ENCODE measurements around the gene PEX7.

The PEX7 gene

GRCh38 chr6:136795386-136795785, 27.0 kb upstream of the PEX7 start:
- DNase-seq: no peak
- Histone ChIP-seq H3K4me3 (ENCODE audit: insufficient read depth in 1 of 2, low read depth in 1 of 2, low read length in 2 of 2) (no peak overlapping the region), H3K79me1 (replicated peaks; ENCODE audit: low read length, poor library complexity, severe bottlenecking) (peaks cover 5% of the 10 kb centered on the region), H3K27me3 (ENCODE audit: control insufficient read depth in 1 of 2, insufficient read depth in 1 of 2, low read length in 2 of 2) (no peaks in the 10 kb centered on the region), H4K91ac (ENCODE audit: low read length) (no peak overlapping the region), H3K18ac (ENCODE audit: low read depth in 1 of 2, low read length in 2 of 2) (no peak overlapping the region), H3K9me3 (ENCODE audit: control insufficient read depth, low read length) (peaks cover 9% of the 10 kb centered on the region), H3K23ac (ENCODE audit: low read length in 2 of 2) (no peak overlapping the region), H3K9ac (ENCODE audit: low read length) (no peak overlapping the region), H3K27ac (ENCODE audit: low read length, poor library complexity, severe bottlenecking) (no peak overlapping the region), H3K4me1 (ENCODE audit: control insufficient read depth, insufficient read depth, low read depth, low read length) (peaks cover 7% of the 10 kb centered on the region), H4K8ac (ENCODE audit: low read length) (no peak overlapping the region), H2BK12ac (ENCODE audit: low read length in 2 of 2) (no peak overlapping the region), H2BK15ac (ENCODE audit: low read depth, poor library complexity, severe bottlenecking) (no peak overlapping the region), H3K36me3 (ENCODE audit: control insufficient read depth in 1 of 2, insufficient read depth in 2 of 2, low read depth in 1 of 2, low read length in 2 of 2) (no peaks in the 10 kb centered on the region), H2AFZ (ENCODE audit: low read depth, low read length) (no peak overlapping the region), H3K14ac (ENCODE audit: low read length in 2 of 2) (no peak overlapping the region), H2BK5ac (ENCODE audit: low read depth, low read length, poor library complexity, severe bottlenecking) (no peak overlapping the region), H2AK5ac (ENCODE audit: low read length, severe bottlenecking) (no peak overlapping the region), H3K4me2 (ENCODE audit: low read length, poor library complexity, severe bottlenecking) (no peak overlapping the region), H2BK120ac (ENCODE audit: low read depth, low read length) (no peak overlapping the region), H3K4ac (ENCODE audit: low read depth in 1 of 2, low read length in 2 of 2) (no peak overlapping the region)
- 97% methylated on average over 2 of the region's 2 CpGs for WGBS

- Histone ChIP-seq H3K4me1 (ENCODE audit: control insufficient read depth, insufficient read depth, low read depth, low read length) (peaks cover 7% of the 10 kb centered on the region), H2BK15ac (ENCODE audit: low read depth, poor library complexity, severe bottlenecking) (no peak overlapping the region), H2BK12ac (ENCODE audit: low read length in 2 of 2) (no peak overlapping the region), H4K8ac (ENCODE audit: low read length) (no peak overlapping the region), H3K4ac (ENCODE audit: low read depth in 1 of 2, low read length in 2 of 2) (no peak overlapping the region), H2BK120ac (ENCODE audit: low read depth, low read length) (no peak overlapping the region), H3K23ac (ENCODE audit: low read length in 2 of 2) (no peak overlapping the region), H3K9me3 (ENCODE audit: control insufficient read depth, low read length) (peaks cover 9% of the 10 kb centered on the region), H4K91ac (ENCODE audit: low read length) (no peak overlapping the region), H3K27me3 (ENCODE audit: control insufficient read depth in 1 of 2, insufficient read depth in 1 of 2, low read length in 2 of 2) (no peaks in the 10 kb centered on the region), H2AFZ (ENCODE audit: low read depth, low read length) (no peak overlapping the region), H3K4me3 (ENCODE audit: insufficient read depth in 1 of 2, low read depth in 1 of 2, low read length in 2 of 2) (no peak overlapping the region), H3K36me3 (ENCODE audit: control insufficient read depth in 1 of 2, insufficient read depth in 2 of 2, low read depth in 1 of 2, low read length in 2 of 2) (no peaks in the 10 kb centered on the region), H3K4me2 (ENCODE audit: low read length, poor library complexity, severe bottlenecking) (no peak overlapping the region), H3K18ac (ENCODE audit: low read depth in 1 of 2, low read length in 2 of 2) (no peak overlapping the region), H3K9ac (ENCODE audit: low read length) (no peak overlapping the region), H2BK5ac (ENCODE audit: low read depth, low read length, poor library complexity, severe bottlenecking) (no peak overlapping the region), H3K79me1 (replicated peaks; ENCODE audit: low read length, poor library complexity, severe bottlenecking) (peaks cover 5% of the 10 kb centered on the region), H3K14ac (ENCODE audit: low read length in 2 of 2) (no peak overlapping the region), H2AK5ac (ENCODE audit: low read length, severe bottlenecking) (no peak overlapping the region), H3K27ac (ENCODE audit: low read length, poor library complexity, severe bottlenecking) (no peak overlapping the region)
- DNase-seq: peak; percentile 56
- WGBS: 36% methylated on average over 2 of the region's 5 CpGs
These were observed 26.4 kb upstream of the PEX7 start for GRCh38 chr6:136795996-136796395.

- no peak overlapping the region for H2BK15ac ChIP-seq (ENCODE audit: low read depth, poor library complexity, severe bottlenecking)
- H3K18ac ChIP-seq (ENCODE audit: low read depth in 1 of 2, low read length in 2 of 2): no peak overlapping the region
- H4K8ac ChIP-seq (ENCODE audit: low read length): no peak overlapping the region
- H3K9me3 ChIP-seq (ENCODE audit: control insufficient read depth, low read length): peaks cover 9% of the 10 kb centered on the region
- H3K79me1 ChIP-seq (replicated peaks; ENCODE audit: low read length, poor library complexity, severe bottlenecking): no peaks in the 10 kb centered on the region
- no peak overlapping the region for H3K27ac ChIP-seq (ENCODE audit: low read length, poor library complexity, severe bottlenecking)
- no peak overlapping the region for H2AFZ ChIP-seq (ENCODE audit: low read depth, low read length)
- no peaks in the 10 kb centered on the region for H3K36me3 ChIP-seq (ENCODE audit: control insufficient read depth in 1 of 2, insufficient read depth in 2 of 2, low read depth in 1 of 2, low read length in 2 of 2)
- H2BK5ac ChIP-seq (ENCODE audit: low read depth, low read length, poor library complexity, severe bottlenecking): no peak overlapping the region
- H3K23ac ChIP-seq (ENCODE audit: low read length in 2 of 2): no peak overlapping the region
- no peak overlapping the region for H2AK5ac ChIP-seq (ENCODE audit: low read length, severe bottlenecking)
- no CpG with 5 or more reads among the region's 1 CpG for WGBS
- no peak overlapping the region for H3K4me2 ChIP-seq (ENCODE audit: low read length, poor library complexity, severe bottlenecking)
- no peak overlapping the region for H3K9ac ChIP-seq (ENCODE audit: low read length)
- H3K4me1 ChIP-seq (ENCODE audit: control insufficient read depth, insufficient read depth, low read depth, low read length): no peaks in the 10 kb centered on the region
- no peak overlapping the region for H3K4me3 ChIP-seq (ENCODE audit: insufficient read depth in 1 of 2, low read depth in 1 of 2, low read length in 2 of 2)
- H3K27me3 ChIP-seq (ENCODE audit: control insufficient read depth in 1 of 2, insufficient read depth in 1 of 2, low read length in 2 of 2): no peaks in the 10 kb centered on the region
- no peak overlapping the region for H2BK120ac ChIP-seq (ENCODE audit: low read depth, low read length)
- H2BK12ac ChIP-seq (ENCODE audit: low read length in 2 of 2): no peak overlapping the region
- no peak for DNase-seq
- no peak overlapping the region for H3K4ac ChIP-seq (ENCODE audit: low read depth in 1 of 2, low read length in 2 of 2)
- H3K14ac ChIP-seq (ENCODE audit: low read length in 2 of 2): no peak overlapping the region
- no peak overlapping the region for H4K91ac ChIP-seq (ENCODE audit: low read length)
These were observed 24.3 kb upstream of the PEX7 start for GRCh38 chr6:136798044-136798443.

- Histone ChIP-seq H3K14ac (ENCODE audit: low read length in 2 of 2) (no peak overlapping the region), H2BK120ac (ENCODE audit: low read depth, low read length) (no peak overlapping the region), H4K91ac (ENCODE audit: low read length) (no peak overlapping the region), H3K4me3 (ENCODE audit: insufficient read depth in 1 of 2, low read depth in 1 of 2, low read length in 2 of 2) (no peak overlapping the region), H3K27ac (ENCODE audit: low read length, poor library complexity, severe bottlenecking) (no peak overlapping the region), H3K23ac (ENCODE audit: low read length in 2 of 2) (no peak overlapping the region), H3K4ac (ENCODE audit: low read depth in 1 of 2, low read length in 2 of 2) (no peak overlapping the region), H2BK12ac (ENCODE audit: low read length in 2 of 2) (no peak overlapping the region), H4K8ac (ENCODE audit: low read length) (no peak overlapping the region), H3K36me3 (ENCODE audit: control insufficient read depth in 1 of 2, insufficient read depth in 2 of 2, low read depth in 1 of 2, low read length in 2 of 2) (no peaks in the 10 kb centered on the region), H3K4me2 (ENCODE audit: low read length, poor library complexity, severe bottlenecking) (no peak overlapping the region), H2BK5ac (ENCODE audit: low read depth, low read length, poor library complexity, severe bottlenecking) (no peak overlapping the region), H3K9me3 (ENCODE audit: control insufficient read depth, low read length) (peaks cover 9% of the 10 kb centered on the region), H3K18ac (ENCODE audit: low read depth in 1 of 2, low read length in 2 of 2) (no peak overlapping the region), H2BK15ac (ENCODE audit: low read depth, poor library complexity, severe bottlenecking) (no peak overlapping the region), H3K4me1 (ENCODE audit: control insufficient read depth, insufficient read depth, low read depth, low read length) (no peaks in the 10 kb centered on the region), H3K27me3 (ENCODE audit: control insufficient read depth in 1 of 2, insufficient read depth in 1 of 2, low read length in 2 of 2) (no peaks in the 10 kb centered on the region), H3K9ac (ENCODE audit: low read length) (no peak overlapping the region), H2AK5ac (ENCODE audit: low read length, severe bottlenecking) (no peak overlapping the region), H2AFZ (ENCODE audit: low read depth, low read length) (no peak overlapping the region), H3K79me1 (replicated peaks; ENCODE audit: low read length, poor library complexity, severe bottlenecking) (no peaks in the 10 kb centered on the region)
- WGBS: no CpG with 5 or more reads among the region's 2 CpGs
- DNase-seq: no peak
These were observed 20.8 kb upstream of the PEX7 start for GRCh38 chr6:136801581-136801980.
